HCT116 (cell line): ENCODE data around the gene C9. TPM values are rescaled to one million over a fixed set of nuclear protein-coding genes. Genes with fewer than 3 reads are reported as not detected.

Experiments used
- ATAC-seq: fragments of 200-7000 bp; cut with Tn5 transposase; 2 replicates; pipeline ENCODE4 v1.9.1; 2020; ENCODE audit warnings: mild to moderate bottlenecking, moderate library complexity
- BruUV-seq: library from RNA; stranded (reverse); fragments of 400-500 nt; replicated peaks from 2 replicates; lab custom pipeline; 2021; lab: Mats Ljungman, UMichigan
- CTCF ChIA-PET: fragments of 300-600 bp; sonication (Branson Sonifier 250); formaldehyde crosslinking; loops from one replicate; lab custom pipeline; 2021; ENCODE audit warnings: antibody characterized with exemption; lab: Charles Lee
- POLR2A ChIA-PET: fragments of 300-600, 350-600 bp; sonication (Branson Sonifier 250); formaldehyde crosslinking; loops from one replicate; lab custom pipeline; 2021; ENCODE audit warnings: antibody characterized with exemption; lab: Charles Lee
- RAD21 ChIA-PET, 2 experiments: fragments of 300-600 bp; sonication (Branson Sonifier 250); formaldehyde crosslinking; loops; one replicate each; lab custom pipeline; 2023; ENCODE audit warnings: low total read pairs in 2 of 2; ENCODE audit not compliant: uncharacterized antibody in 2 of 2, unreplicated experiment in 2 of 2, low non-redundant PET in 1 of 2; lab: Charles Lee
- DNase-seq: peaks from one replicate; pipeline ENCODE4 v3.0.0-alpha.2; 2010; ENCODE audit warnings: low read depth, low spot score
- H2AFZ ChIP-seq: fragments of 200-600 bp; shearing (Covaris generic), sonication (generic); 2 replicates; pipeline ENCODE4 v1.6.1; 2017; ENCODE audit warnings: low read depth, mixed run types, mixed read lengths, antibody characterized with exemption, low read length; ENCODE audit not compliant: poor library complexity, severe bottlenecking
- H3K27ac ChIP-seq: 2 replicates; pipeline ENCODE4 v1.5.1; 2012; ENCODE audit warnings: low read depth, low read length
- H3K27me3 ChIP-seq: fragments of 200-600 bp; sonication (generic); 2 replicates; pipeline ENCODE4 v1.6.1; 2016; ENCODE audit warnings: mixed run types, low read length, mixed read lengths; ENCODE audit not compliant: insufficient read depth
- H3K36me3 ChIP-seq, 2 experiments: fragments of 200-500 bp in 1 of 2; fragments of 200-600 bp in 1 of 2; sonication (Bioruptor generic) in 1 of 2; sonication (generic) in 1 of 2; 2 replicates each; pipeline versions ENCODE4 v1.5.1 to v1.6.1; 2014 to 2016; ENCODE audit warnings: low read length in 2 of 2, inconsistent platforms in 1 of 2, mixed read lengths in 1 of 2, mixed run types in 1 of 2; ENCODE audit not compliant: insufficient read depth in 2 of 2, control insufficient read depth in 1 of 2
- H3K4me1 ChIP-seq, 2 experiments: fragments of 200-600 bp in 1 of 2; sonication (generic) in 1 of 2; 2 replicates each; pipeline versions ENCODE4 v1.5.1 to v1.6.1; 2012 to 2017; ENCODE audit warnings: low read length in 2 of 2, inconsistent platforms in 1 of 2, mild to moderate bottlenecking in 1 of 2, mixed read lengths in 1 of 2, mixed run types in 1 of 2, moderate library complexity in 1 of 2; ENCODE audit not compliant: insufficient read depth in 2 of 2, control insufficient read depth in 1 of 2
- H3K4me2 ChIP-seq: fragments of 200-600 bp; sonication (generic); 2 replicates; pipeline ENCODE4 v1.6.1; 2017; ENCODE audit warnings: mixed run types, low read length, mixed read lengths
- H3K4me3 ChIP-seq, 2 experiments: fragments of 200-600 bp in 1 of 2; sonication (generic) in 1 of 2; replicated peaks in 1 of 2; 2 replicates each; pipeline ENCODE4 v1.5.1; 2011 to 2016; ENCODE audit warnings: low read length in 2 of 2, control low read depth in 1 of 2, low read depth in 1 of 2, mild to moderate bottlenecking in 1 of 2, mixed read lengths in 1 of 2, mixed run types in 1 of 2
- H3K79me2 ChIP-seq: fragments of 200-600 bp; sonication (generic); 2 replicates; pipeline ENCODE4 v1.6.1; 2017; ENCODE audit warnings: mild to moderate bottlenecking, mixed run types, low read length, moderate library complexity, mixed read lengths; ENCODE audit not compliant: insufficient read depth
- H3K9ac ChIP-seq: fragments of 200-600 bp; sonication (generic); 2 replicates; pipeline ENCODE4 v1.6.1; 2016; ENCODE audit warnings: low read length, mixed read lengths
- H3K9me2 ChIP-seq: fragments of 200-600 bp; sonication (generic), shearing (Covaris generic); 2 replicates; pipeline ENCODE4 v1.6.1; 2017; ENCODE audit warnings: mixed run types, mild to moderate bottlenecking, moderate library complexity; ENCODE audit not compliant: insufficient read depth
- H3K9me3 ChIP-seq, 2 experiments: fragments of 200-500 bp in 1 of 2; fragments of 200-600 bp in 1 of 2; sonication (Bioruptor generic) in 1 of 2; sonication (generic) in 1 of 2; 2 replicates each; pipeline ENCODE4 v1.6.1; 2014 to 2017; ENCODE audit warnings: low read length in 2 of 2, mixed read lengths in 2 of 2, inconsistent platforms in 1 of 2, low read depth in 1 of 2, mild to moderate bottlenecking in 1 of 2, mixed run types in 1 of 2, moderate library complexity in 1 of 2; ENCODE audit not compliant: control insufficient read depth in 1 of 2, insufficient read depth in 1 of 2
- H4K20me1 ChIP-seq: fragments of 200-600 bp; sonication (generic), shearing (Covaris generic); 2 replicates; pipeline ENCODE4 v1.6.1; 2017; ENCODE audit warnings: mixed run types, mild to moderate bottlenecking, moderate library complexity; ENCODE audit not compliant: insufficient read depth
- CEBPB ChIP-seq: IDR thresholded peaks from 2 replicates; pipeline ENCODE4 v1.6.1; 2012; ENCODE audit warnings: low read depth
- EGR1 ChIP-seq: IDR thresholded peaks from 2 replicates; pipeline ENCODE4 v1.6.1; 2012; ENCODE audit warnings: low read depth
- ELF1 ChIP-seq: IDR thresholded peaks from 2 replicates; pipeline ENCODE4 v1.6.1; 2012; ENCODE audit warnings: low read depth, borderline replicate concordance
- EZH2 ChIP-seq: fragments of 200-600 bp; sonication (generic); IDR thresholded peaks from 2 replicates; pipeline ENCODE4 v1.6.1; 2017; ENCODE audit warnings: antibody characterized with exemption, mixed run types
- EZH2phosphoT487 ChIP-seq: fragments of 200-600 bp; IDR thresholded peaks from 2 replicates; pipeline ENCODE4 v1.6.1; 2018; ENCODE audit warnings: antibody characterized with exemption, borderline replicate concordance
- JUND ChIP-seq: IDR thresholded peaks from 2 replicates; pipeline ENCODE4 v1.6.1; 2012
- POLR2A ChIP-seq: IDR thresholded peaks from 2 replicates; pipeline ENCODE4 v1.7.0; 2011; ENCODE audit warnings: borderline replicate concordance; ENCODE audit not compliant: insufficient read depth, insufficient read length; ENCODE audit errors: extremely low read depth
- REST ChIP-seq: IDR thresholded peaks from 2 replicates; pipeline ENCODE4 v1.6.1; 2012; ENCODE audit warnings: low read depth
- SP1 ChIP-seq: IDR thresholded peaks from 2 replicates; pipeline ENCODE4 v1.6.1; 2012; ENCODE audit warnings: low read depth
- SRF ChIP-seq: IDR thresholded peaks from 2 replicates; pipeline ENCODE4 v1.6.1; 2012; ENCODE audit warnings: low read depth
- YY1 ChIP-seq: IDR thresholded peaks from 2 replicates; pipeline ENCODE4 v1.6.1; 2011; ENCODE audit warnings: low read length, low read depth, moderate library complexity, mild to moderate bottlenecking; ENCODE audit not compliant: insufficient replicate concordance; ENCODE audit errors: extremely low read depth
- ZBTB33 ChIP-seq: IDR thresholded peaks from 2 replicates; pipeline ENCODE4 v1.6.1; 2011; ENCODE audit warnings: mild to moderate bottlenecking, low read length, moderate library complexity; ENCODE audit not compliant: insufficient replicate concordance; ENCODE audit errors: extremely low read depth
- ZFX ChIP-seq: fragments of 450-650 bp; IDR thresholded peaks from 2 replicates; pipeline ENCODE4 v1.6.1; 2017
- intact Hi-C: fragments of 100-400 bp; cut with micrococcal nuclease; formaldehyde crosslinking; loops from 2 replicates; pipeline ENCODE4 v1.10.0; 2022
- total RNA-seq: library from RNA; stranded (reverse); gene quantifications from one replicate; pipeline ENCODE4 v1.2.1, GENCODE V29; 2021; ENCODE audit not compliant: unreplicated experiment

C9 gene
- total RNA-seq, 1 experiment from 2014 or later, result 0.34 TPM

- Histone ChIP-seq H3K4me1 (no peaks in the 10 kb centered on the region), H3K9ac (no peak overlapping the region), H3K4me2 (no peak overlapping the region), H3K27ac (no peak overlapping the region), H2AFZ (no peak overlapping the region), H3K9me3 (no peaks in the 10 kb centered on the region), H3K9me2 (no peaks in the 10 kb centered on the region), H4K20me1 (no peaks in the 10 kb centered on the region), H3K36me3 (no peaks in the 10 kb centered on the region), H3K79me2 (no peaks in the 10 kb centered on the region), H3K27me3 (no peaks in the 10 kb centered on the region), H3K4me3 (no peak overlapping the region)
- DNase-seq (no peak), ATAC-seq (no peak)
- TF ChIP-seq JUND, result no peak
- no peak for TF ChIP-seq ELF1
- TF ChIP-seq ZBTB33, result no peak
- no peak for TF ChIP-seq ZFX
- TF ChIP-seq SRF, result no peak
- no peak for TF ChIP-seq EGR1
- ChIA-PET CTCF (interaction anchor here (1.9 kb wide), 1 partner anchor 8 kb away, joined by 9 read pairs; no protein-coding TSS in a partner anchor), POLR2A (no interaction called here), RAD21 (no interaction called here)
- BruUV-seq, result no TSS peak
- intact Hi-C loops, result no loop called here
Measured at GRCh38 chr5:39368116-39368515, 3.8 kb upstream of the C9 start.

- Histone ChIP-seq H3K27me3 (no peaks in the 10 kb centered on the region), H3K36me3 (no peaks in the 10 kb centered on the region), H3K79me2 (no peaks in the 10 kb centered on the region), H3K9me3 (no peaks in the 10 kb centered on the region), H3K27ac (no peak overlapping the region), H3K4me1 (no peaks in the 10 kb centered on the region), H3K4me3 (no peak overlapping the region), H4K20me1 (no peaks in the 10 kb centered on the region), H3K9ac (no peak overlapping the region), H3K4me2 (no peak overlapping the region), H2AFZ (no peak overlapping the region), H3K9me2 (no peaks in the 10 kb centered on the region)
- ATAC-seq, result no peak
- POLR2A ChIA-PET, result no interaction called here
- no peak for DNase-seq
- CTCF ChIA-PET, result interaction anchor here (1.9 kb wide), 1 partner anchor 8 kb away, joined by 9 read pairs; no protein-coding TSS in a partner anchor
- BruUV-seq, result no TSS peak
- intact Hi-C loops, result no loop called here
- RAD21 ChIA-PET, result no interaction called here
- TF ChIP-seq EGR1 (no peak), EZH2 (no peak), REST (no peak), CEBPB (no peak), SP1 (no peak), POLR2A (no peak), JUND (no peak), ZFX (no peak), ZBTB33 (no peak), YY1 (no peak), EZH2phosphoT487 (no peak)
Measured at GRCh38 chr5:39367711-39368110, 3.4 kb upstream of the C9 start.
